ENCODE results near the gene KRTAP4-4.
"Not testable (repeated sequence)": the region's sequence is repeated elsewhere in the genome, so short reads cannot be mapped to it uniquely, and the experiment has no call there.

The KRTAP4-4 gene

GRCh38 chr17:41160648-41161047 is at the start of gene KRTAP4-4:
KRTAP4-4 (minus strand) TSS chr17:41160748; CDS start chr17:41160691, 57 bp downstream.
- no peak for DNase-seq (ENCODE audit: low spot score)

GRCh38 chr17:41199421-41200078 is 39.0 kb upstream of the KRTAP4-4 start:
- DNase-seq (ENCODE audit: low spot score): no peak

DNA sequence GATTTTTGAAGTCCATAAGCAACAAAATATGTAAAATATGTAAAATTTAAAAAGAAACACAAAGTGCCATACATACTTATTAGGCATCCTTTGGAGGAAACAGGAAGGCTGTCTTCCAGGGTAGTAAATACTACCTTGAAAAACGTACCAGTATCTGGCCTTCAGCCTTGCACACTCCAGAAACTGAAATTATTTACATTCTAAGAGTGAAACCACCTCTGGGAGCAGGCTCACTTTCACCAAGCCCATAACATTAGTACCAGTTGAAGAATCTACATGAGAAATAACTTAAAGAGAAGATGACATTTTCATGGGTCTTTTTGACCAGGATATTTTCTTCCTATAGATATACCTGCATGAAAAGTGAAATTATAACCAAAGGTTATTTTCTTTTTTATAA is 35.5 kb upstream of the KRTAP4-4 start:
- no peak for DNase-seq (ENCODE audit: low spot score)

GRCh38 chr17:41190328-41190727 is 29.8 kb upstream of the KRTAP4-4 start:
- DNase-seq (ENCODE audit: low spot score): no peak

GRCh38 chr17:41189837-41190318 is 29.3 kb upstream of the KRTAP4-4 start, which contains the start of gene KRTAP9-1:
KRTAP9-1 (plus strand) TSS chr17:41189887; CDS start chr17:41189887, 0 bp downstream.
- DNase-seq (ENCODE audit: low spot score): not testable (repeated sequence)

DNA sequence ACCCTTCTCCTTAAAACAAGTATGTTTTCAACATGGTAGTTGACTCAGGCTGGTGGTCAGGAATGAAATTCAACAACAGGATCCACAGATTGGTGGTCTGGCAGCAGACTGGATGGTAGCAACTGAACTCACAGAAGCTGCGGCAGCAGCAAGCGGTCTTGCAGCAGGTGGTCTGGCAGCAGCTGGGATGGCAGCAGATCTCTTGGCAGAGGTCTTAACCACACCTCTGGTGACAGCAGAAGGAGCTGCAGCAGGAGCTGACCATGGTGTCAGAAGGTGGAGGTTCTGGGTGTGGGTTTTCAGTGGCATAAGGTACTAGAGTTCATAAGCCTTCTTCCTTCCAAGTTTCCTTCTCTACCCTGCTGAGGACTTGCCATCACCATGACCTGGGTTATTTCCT is 26.3 kb upstream of the KRTAP4-4 start:
- DNase-seq (ENCODE audit: low spot score): no peak

GRCh38 chr17:41185001-41185400 is 24.5 kb upstream of the KRTAP4-4 start:
- DNase-seq (ENCODE audit: low spot score): no peak

- DNase-seq (ENCODE audit: low spot score): no peak
Observed at GRCh38 chr17:41184480-41184961, 24.0 kb upstream of the KRTAP4-4 start, which contains the start of gene KRTAP4-1. KRTAP4-1 (minus strand) TSS chr17:41184911; CDS start chr17:41184854, 57 bp downstream.

DNA sequence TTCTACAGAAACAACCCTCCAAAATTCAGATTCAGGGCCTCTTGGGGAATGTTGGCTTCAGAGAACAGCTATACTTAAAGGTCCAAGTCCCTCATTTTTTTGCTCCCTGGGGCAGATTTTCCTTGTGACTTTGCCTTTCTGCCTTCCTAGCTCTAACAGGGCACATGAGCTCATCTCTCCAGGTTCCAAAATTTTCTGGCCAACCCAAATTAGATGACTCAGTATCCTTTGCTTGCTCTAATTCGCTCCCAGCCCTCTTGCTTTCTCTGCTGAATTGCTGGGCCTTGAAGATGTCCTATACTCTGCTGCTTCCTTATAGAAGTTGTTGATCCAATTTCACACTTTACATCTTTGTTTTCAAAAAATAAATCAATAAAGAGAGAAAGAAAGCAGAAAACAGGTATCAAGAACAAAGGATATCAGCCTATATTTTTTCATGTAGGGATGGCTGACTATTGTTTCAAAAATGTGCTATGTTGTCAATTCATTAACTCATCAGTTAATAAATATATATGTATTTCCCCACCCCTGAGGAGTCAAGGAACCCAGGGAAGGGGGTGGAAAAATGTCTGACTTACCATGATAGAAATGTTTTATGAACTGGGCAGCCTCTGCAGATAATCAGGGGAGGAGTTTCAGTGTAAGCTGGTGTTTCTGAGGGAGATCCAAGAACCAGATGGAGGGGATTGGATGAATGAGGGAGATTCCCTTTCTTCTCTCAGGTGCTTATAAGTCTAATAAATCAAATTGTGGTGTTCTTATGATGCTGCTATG is 18.5 kb upstream of the KRTAP4-4 start:
- DNase-seq (ENCODE audit: low spot score): no peak

DNA sequence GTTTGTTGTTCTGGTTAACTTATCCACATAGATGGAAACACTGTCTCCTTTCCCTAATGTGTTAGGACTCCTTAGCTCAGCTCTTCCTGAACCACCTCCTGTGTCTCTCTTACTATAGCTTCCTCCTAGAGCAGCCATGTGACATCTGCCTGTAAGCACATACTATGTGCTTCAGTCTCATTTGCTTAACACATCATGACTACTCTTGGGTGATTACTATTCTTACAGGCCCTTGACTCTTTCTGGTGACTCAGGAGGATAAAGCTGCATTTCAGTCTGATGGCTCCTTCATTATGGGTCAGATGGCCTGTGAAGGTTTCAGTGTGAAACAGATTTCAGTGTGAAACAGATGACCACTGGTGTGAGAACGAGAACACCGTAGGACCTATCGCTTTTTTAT is 17.8 kb upstream of the KRTAP4-4 start:
- DNase-seq (ENCODE audit: low spot score): no peak

- DNase-seq (ENCODE audit: low spot score): no peak
Observed at GRCh38 chr17:41177727-41178271, 17.3 kb upstream of the KRTAP4-4 start, which contains the start of gene KRTAP4-2. KRTAP4-2 (minus strand) TSS chr17:41178221; CDS start chr17:41178164, 57 bp downstream.

DNA sequence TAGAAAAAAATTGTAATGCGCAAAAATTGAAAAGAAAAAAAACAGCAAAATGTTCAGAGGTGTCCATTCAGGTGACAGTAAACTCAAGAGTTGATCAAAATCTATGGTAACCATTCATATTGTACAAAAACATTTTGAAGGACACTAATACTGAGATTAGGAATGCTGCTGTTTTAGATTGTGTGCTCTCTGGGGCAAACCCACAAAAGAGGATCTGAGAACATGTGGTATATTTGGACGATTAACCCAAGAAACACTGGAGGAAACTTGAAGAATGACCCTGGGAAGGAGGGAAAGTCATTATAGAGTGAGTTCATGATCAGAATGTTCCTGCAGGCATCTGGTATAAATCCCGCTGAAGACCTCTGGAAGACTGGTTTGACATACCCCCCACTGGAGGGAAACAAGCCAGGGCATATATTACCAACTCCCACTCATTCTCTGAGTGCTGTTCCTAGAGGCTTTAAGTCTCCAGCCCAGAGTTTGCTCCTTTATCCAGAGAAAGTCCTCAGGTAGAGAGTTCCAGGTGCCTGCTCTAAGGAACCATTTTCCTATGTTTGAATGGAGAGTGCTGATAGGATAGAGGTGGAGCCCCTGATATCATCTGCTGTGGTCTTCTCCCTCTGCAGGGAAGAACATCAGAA is 16.3 kb upstream of the KRTAP4-4 start:
- no peak for DNase-seq (ENCODE audit: low spot score)

DNA sequence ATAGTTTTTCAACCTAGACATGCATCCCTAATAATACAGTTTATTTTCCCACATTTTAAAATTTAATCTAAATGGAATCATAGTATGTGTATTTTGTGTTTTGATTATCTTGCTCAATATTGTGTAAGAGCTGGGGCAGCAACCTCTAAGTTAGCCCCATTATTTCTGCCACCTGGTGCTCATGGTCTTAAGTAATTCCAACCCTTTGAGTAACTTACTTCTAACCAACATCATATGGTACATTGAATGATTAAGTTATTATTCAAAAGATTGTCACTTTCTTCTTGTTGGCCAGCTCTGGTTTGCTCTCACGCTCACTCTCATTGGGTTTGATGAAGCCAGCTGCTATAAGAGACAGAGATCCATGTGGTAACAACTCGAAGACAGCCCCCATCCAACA is 11.3 kb upstream of the KRTAP4-4 start:
- no peak for DNase-seq (ENCODE audit: low spot score)

DNA sequence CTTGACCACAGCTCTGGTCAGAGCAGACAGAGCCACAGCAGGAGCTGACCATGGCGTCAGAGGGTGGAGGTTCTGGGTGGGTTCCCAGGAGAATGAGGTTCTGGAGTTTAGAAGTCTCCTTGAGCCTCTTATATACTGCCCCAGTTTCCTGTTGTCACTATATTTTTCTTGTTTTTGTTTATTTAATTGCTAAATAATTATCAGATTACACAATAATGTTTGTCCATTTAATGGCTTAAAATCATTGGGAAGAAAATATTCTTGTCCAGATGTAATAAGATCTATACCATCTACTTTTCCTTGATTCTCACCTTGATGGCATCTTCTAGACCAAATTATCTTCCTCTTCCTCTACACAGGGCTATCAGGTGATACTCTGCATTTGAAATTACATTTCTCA is 7.6 kb upstream of the KRTAP4-4 start, which contains the start of gene KRTAP4-3:
TSS of gene KRTAP4-3 (minus strand) at position 101 of the 400 bp plus-strand sequence. CDS start at position 52, 49 bp downstream.
- no peak for DNase-seq (ENCODE audit: low spot score)

- no peak for DNase-seq (ENCODE audit: low spot score)
Observed at GRCh38 chr17:41167561-41167960, 7.0 kb upstream of the KRTAP4-4 start.

GRCh38 chr17:41163828-41164227 is 3.3 kb upstream of the KRTAP4-4 start:
- no peak for DNase-seq (ENCODE audit: low spot score)

DNA sequence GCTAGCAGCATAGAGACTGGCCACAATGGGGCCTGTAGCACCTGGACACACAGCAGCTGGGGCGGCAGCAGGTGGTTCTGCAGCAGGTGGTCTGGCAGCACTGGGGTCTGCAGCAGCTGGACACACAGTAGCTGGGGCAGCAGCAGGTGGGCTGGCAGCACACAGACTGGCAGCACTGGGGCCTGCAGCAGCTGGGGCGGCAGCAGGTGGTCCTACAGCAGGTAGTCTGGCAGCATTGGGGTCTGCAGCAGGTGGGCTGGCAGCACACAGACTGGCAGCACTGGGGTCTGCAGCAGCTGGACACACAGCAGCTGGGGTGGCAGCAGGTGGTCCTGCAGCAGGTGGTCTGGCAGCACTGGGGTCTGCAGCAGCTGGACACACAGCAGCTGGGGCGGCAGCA is 358 bp downstream of the KRTAP4-4 start:
- DNase-seq (ENCODE audit: low spot score): not testable (repeated sequence)

- DNase-seq (ENCODE audit: low spot score): no peak
Observed at GRCh38 chr17:41153856-41154255, 6.7 kb downstream of the KRTAP4-4 start.

- DNase-seq (ENCODE audit: low spot score): no peak
Observed at GRCh38 chr17:41151525-41151924, 9.0 kb downstream of the KRTAP4-4 start.

DNA sequence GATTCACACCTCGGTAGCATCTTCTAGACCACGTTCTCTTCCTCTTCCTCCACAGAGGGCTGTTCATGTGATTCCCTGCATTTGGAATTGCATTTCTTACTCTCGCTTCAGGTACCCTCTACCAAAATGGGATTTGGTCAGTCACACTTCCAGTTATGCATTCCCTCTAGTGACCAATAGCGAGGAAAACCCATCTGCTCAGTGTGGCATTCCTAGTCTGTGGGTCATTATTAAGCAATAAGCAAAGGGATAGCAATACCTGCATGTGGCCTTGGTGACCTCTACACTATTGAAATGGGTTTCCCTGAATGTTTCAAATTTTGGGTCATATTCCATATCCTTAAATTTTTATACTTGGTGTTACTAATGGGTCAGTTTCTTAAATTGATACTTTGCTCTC is 10.5 kb downstream of the KRTAP4-4 start:
- DNase-seq (ENCODE audit: low spot score): no peak

DNA sequence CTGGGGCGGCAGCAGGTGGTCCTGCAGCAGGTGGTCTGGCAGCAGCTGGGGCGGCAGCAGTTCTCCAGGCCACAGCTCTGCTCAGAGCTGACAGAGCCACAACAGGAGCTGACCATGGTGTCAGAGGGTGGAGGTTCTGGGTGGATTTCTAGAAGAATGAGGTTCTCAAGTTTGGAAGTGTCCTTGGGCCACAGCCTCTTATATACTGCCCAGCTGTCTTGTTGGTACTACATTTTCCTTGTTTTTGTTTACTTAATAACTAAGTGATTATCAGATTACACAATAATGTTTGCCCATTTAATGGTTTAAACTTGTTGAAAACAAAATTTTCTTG is 10.9 kb downstream of the KRTAP4-4 start, which contains the start of gene KRTAP4-5:
TSS of gene KRTAP4-5 (minus strand) at position 174 of the 334 bp plus-strand sequence. CDS start at position 116, 58 bp downstream.
- DNase-seq (ENCODE audit: low spot score): no peak

All from LoVo (cell line).